Measurements from ENCODE around the gene COL15A1.

DNA sequence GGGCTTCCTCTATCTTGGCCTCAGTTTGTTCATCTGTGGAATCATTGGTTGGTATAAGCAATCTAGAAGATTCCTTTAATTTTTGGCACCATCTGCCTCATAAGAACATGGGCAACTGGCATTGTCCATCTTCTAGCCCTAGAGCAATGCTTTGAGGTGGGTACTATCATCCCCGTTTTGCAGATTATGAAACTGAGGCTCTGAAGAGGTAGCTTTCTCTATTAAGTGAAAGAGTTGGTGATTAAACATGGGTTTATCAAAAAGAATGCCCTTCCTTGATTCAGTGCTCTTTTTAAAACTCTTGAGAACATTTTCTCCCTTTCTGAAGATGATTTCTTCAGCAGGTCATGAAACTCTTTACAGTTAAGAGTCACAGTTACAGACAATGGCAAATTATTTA is 118.8 kb downstream of the COL15A1 start:
- TF ChIP-seq, protein P1, sequence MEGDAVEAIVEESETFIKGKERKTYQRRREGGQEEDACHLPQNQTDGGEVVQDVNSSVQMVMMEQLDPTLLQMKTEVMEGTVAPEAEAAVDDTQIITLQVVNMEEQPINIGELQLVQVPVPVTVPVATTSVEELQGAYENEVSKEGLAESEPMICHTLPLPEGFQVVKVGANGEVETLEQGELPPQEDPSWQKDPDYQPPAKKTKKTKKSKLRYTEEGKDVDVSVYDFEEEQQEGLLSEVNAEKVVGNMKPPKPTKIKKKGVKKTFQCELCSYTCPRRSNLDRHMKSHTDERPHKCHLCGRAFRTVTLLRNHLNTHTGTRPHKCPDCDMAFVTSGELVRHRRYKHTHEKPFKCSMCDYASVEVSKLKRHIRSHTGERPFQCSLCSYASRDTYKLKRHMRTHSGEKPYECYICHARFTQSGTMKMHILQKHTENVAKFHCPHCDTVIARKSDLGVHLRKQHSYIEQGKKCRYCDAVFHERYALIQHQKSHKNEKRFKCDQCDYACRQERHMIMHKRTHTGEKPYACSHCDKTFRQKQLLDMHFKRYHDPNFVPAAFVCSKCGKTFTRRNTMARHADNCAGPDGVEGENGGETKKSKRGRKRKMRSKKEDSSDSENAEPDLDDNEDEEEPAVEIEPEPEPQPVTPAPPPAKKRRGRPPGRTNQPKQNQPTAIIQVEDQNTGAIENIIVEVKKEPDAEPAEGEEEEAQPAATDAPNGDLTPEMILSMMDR (IDR thresholded peaks at IDR 0.05 in 8 of 11, conservative IDR thresholded peaks at IDR 0.05 in 3 of 11): no peak
- TF ChIP-seq POLR2AphosphoS5 (IDR thresholded peaks at IDR 0.05) (no peak), POLR2A (IDR thresholded peaks at IDR 0.05) (no peak)

All from spleen (tissue), 7 donors.